ENCODE measurements around the gene SDK1. TPM values are rescaled to one million over a fixed set of nuclear protein-coding genes. Genes with fewer than 3 reads are reported as not detected.

The SDK1 gene
- total RNA-seq, 1 donor from 2014 or later = 225 TPM

GRCh38 chr7:4042402-4043045, 741.5 kb downstream of the SDK1 start:
- DNase-seq = no peak
- Mint-ChIP-seq H3K4me1 (ENCODE audit: low read depth, unreplicated experiment) (peaks cover 12% of the 10 kb centered on the region), H3K27me3 (ENCODE audit: unreplicated experiment) (peaks cover 8% of the 10 kb centered on the region), H3K4me3 (ENCODE audit: unreplicated experiment) (no peak overlapping the region), H3K36me3 (ENCODE audit: unreplicated experiment) (no peaks in the 10 kb centered on the region), H3K9me3 (ENCODE audit: unreplicated experiment) (peaks cover 4% of the 10 kb centered on the region), H3K27ac (ENCODE audit: unreplicated experiment) (no peak overlapping the region)
- TF ChIP-seq, protein P1, sequence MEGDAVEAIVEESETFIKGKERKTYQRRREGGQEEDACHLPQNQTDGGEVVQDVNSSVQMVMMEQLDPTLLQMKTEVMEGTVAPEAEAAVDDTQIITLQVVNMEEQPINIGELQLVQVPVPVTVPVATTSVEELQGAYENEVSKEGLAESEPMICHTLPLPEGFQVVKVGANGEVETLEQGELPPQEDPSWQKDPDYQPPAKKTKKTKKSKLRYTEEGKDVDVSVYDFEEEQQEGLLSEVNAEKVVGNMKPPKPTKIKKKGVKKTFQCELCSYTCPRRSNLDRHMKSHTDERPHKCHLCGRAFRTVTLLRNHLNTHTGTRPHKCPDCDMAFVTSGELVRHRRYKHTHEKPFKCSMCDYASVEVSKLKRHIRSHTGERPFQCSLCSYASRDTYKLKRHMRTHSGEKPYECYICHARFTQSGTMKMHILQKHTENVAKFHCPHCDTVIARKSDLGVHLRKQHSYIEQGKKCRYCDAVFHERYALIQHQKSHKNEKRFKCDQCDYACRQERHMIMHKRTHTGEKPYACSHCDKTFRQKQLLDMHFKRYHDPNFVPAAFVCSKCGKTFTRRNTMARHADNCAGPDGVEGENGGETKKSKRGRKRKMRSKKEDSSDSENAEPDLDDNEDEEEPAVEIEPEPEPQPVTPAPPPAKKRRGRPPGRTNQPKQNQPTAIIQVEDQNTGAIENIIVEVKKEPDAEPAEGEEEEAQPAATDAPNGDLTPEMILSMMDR (IDR thresholded peaks at IDR 0.05; ENCODE audit: partially characterized antibody, unreplicated experiment) = no peak

DNA sequence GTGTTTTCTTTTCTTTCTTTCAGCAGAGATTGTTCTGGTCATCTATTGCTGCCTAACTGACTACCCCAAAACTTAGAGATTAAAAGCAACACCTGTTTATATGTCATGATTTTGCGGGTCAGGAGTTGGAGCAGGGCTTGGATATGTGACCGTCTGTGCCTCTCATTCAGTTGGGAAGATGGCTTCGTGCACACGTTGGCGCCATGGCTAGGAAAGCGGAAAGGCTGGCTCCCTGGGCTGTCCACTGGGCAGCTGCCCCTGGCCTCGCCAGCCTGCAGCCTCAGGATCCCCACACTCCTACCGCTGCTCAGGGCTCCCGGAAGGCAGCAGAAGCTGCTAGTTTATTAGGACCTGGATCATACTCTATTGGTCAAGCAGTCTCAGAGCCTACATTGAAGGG, 742.9 kb downstream of the SDK1 start:
- H3K27ac Mint-ChIP-seq (ENCODE audit: unreplicated experiment) = no peak overlapping the region
- peaks cover 5% of the 10 kb centered on the region for H3K4me1 Mint-ChIP-seq (ENCODE audit: low read depth, unreplicated experiment)
- TF ChIP-seq, protein P1 (IDR thresholded peaks at IDR 0.05; ENCODE audit: partially characterized antibody, unreplicated experiment) = no peak
- H3K27me3 Mint-ChIP-seq (ENCODE audit: unreplicated experiment) = peaks cover 7% of the 10 kb centered on the region
- no peak for DNase-seq
- H3K4me3 Mint-ChIP-seq (ENCODE audit: unreplicated experiment) = no peak overlapping the region
- peaks cover 2% of the 10 kb centered on the region for H3K9me3 Mint-ChIP-seq (ENCODE audit: unreplicated experiment)
- peaks cover 1% of the 10 kb centered on the region for H3K36me3 Mint-ChIP-seq (ENCODE audit: unreplicated experiment)

DNA sequence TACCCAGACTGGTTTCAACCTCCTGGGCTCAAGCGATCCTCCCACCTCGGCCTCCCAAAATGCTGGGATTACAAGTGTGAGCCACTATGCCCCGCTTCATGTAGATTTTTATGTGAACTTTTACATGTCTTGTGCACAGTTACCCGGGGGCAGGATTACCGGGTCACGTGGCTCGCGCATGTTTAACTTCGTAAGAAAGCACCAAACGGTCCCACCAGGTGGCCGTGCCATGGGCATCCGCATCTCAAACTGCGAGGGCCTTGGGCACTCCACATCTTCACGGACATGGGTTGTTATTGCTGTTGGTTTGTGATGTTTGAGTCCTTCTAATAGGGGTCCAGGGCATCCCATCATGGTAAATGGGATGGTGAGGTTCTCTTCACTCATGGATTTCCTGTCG, 744.4 kb downstream of the SDK1 start:
- Mint-ChIP-seq H3K27me3 (ENCODE audit: unreplicated experiment) (peaks cover 10% of the 10 kb centered on the region), H3K4me3 (ENCODE audit: unreplicated experiment) (no peak overlapping the region), H3K27ac (ENCODE audit: unreplicated experiment) (no peak overlapping the region), H3K36me3 (ENCODE audit: unreplicated experiment) (peaks cover 15% of the 10 kb centered on the region), H3K4me1 (ENCODE audit: low read depth, unreplicated experiment) (peaks cover 7% of the 10 kb centered on the region), H3K9me3 (ENCODE audit: unreplicated experiment) (peaks cover 2% of the 10 kb centered on the region)
- TF ChIP-seq, protein P1 (IDR thresholded peaks at IDR 0.05; ENCODE audit: partially characterized antibody, unreplicated experiment) = no peak
- DNase-seq = no peak

- Mint-ChIP-seq H3K9me3 (ENCODE audit: unreplicated experiment) (peaks cover 1% of the 10 kb centered on the region), H3K27ac (ENCODE audit: unreplicated experiment) (no peak overlapping the region), H3K36me3 (ENCODE audit: unreplicated experiment) (peaks cover 15% of the 10 kb centered on the region), H3K27me3 (ENCODE audit: unreplicated experiment) (peaks cover 10% of the 10 kb centered on the region), H3K4me1 (ENCODE audit: low read depth, unreplicated experiment) (peaks cover 7% of the 10 kb centered on the region), H3K4me3 (ENCODE audit: unreplicated experiment) (no peak overlapping the region)
- DNase-seq = no peak
- TF ChIP-seq, protein P1 (IDR thresholded peaks at IDR 0.05; ENCODE audit: partially characterized antibody, unreplicated experiment) = no peak
Measured at GRCh38 chr7:4045975-4046374, 744.9 kb downstream of the SDK1 start.

- Mint-ChIP-seq H3K4me1 (ENCODE audit: low read depth, unreplicated experiment) (peaks cover 9% of the 10 kb centered on the region), H3K27me3 (ENCODE audit: unreplicated experiment) (peaks cover 8% of the 10 kb centered on the region)
Measured at GRCh38 chr7:4048336-4048735, 747.3 kb downstream of the SDK1 start.

More at GRCh38 chr7:4048336-4048735, 747.3 kb downstream of the SDK1 start:
- peaks cover 3% of the 10 kb centered on the region for H3K9me3 Mint-ChIP-seq (ENCODE audit: unreplicated experiment)
- TF ChIP-seq, protein P1 (IDR thresholded peaks at IDR 0.05; ENCODE audit: partially characterized antibody, unreplicated experiment) = no peak
- no peak overlapping the region for H3K4me3 Mint-ChIP-seq (ENCODE audit: unreplicated experiment)
- H3K36me3 Mint-ChIP-seq (ENCODE audit: unreplicated experiment) = peaks cover 24% of the 10 kb centered on the region
- no peak overlapping the region for H3K27ac Mint-ChIP-seq (ENCODE audit: unreplicated experiment)
- DNase-seq = no peak
